PC-3 (cell line): ENCODE data around the gene PTPRN2. TPM values are rescaled to one million over a fixed set of nuclear protein-coding genes. Genes with fewer than 3 reads are reported as not detected.

Source experiments
- ATAC-seq: fragments of 200-7000 bp; cut with Tn5 transposase; 2 replicates; pipeline ENCODE4 v1.9.1; 2020; ENCODE audit warnings: mild to moderate bottlenecking, moderate library complexity
- BruUV-seq: library from RNA; stranded (reverse); fragments of 400-500 nt; replicated peaks from 2 replicates; lab custom pipeline; 2021; lab: Mats Ljungman, UMichigan
- CTCF ChIA-PET: fragments of 300-600 bp; sonication (Branson Sonifier 250); formaldehyde crosslinking; loops from one replicate; lab custom pipeline; 2022; ENCODE audit warnings: antibody characterized with exemption; lab: Charles Lee
- POLR2A ChIA-PET: fragments of 300-600 bp; sonication (Branson Sonifier 250); formaldehyde crosslinking; loops from one replicate; lab custom pipeline; 2022; ENCODE audit warnings: antibody characterized with exemption; ENCODE audit not compliant: unreplicated experiment; lab: Charles Lee
- DNase-seq: peaks from one replicate; pipeline ENCODE4 v3.0.0-alpha.2; 2015
- H2AFZ ChIP-seq: fragments of 300-600 bp; sonication (generic); 2 replicates; pipeline ENCODE4 v1.6.0; 2016; ENCODE audit warnings: antibody characterized with exemption, low read length
- H3F3A ChIP-seq: fragments of 300-600 bp; sonication (generic); one replicate; pipeline ENCODE4 v1.6.0; 2017; ENCODE audit warnings: antibody characterized with exemption, low read length, control low read depth, mild to moderate bottlenecking; ENCODE audit not compliant: unreplicated experiment
- H3K27ac ChIP-seq: fragments of 300-600 bp; sonication (generic); 2 replicates; pipeline ENCODE4 v1.5.1; 2016; ENCODE audit warnings: mild to moderate bottlenecking, low read length
- H3K27me3 ChIP-seq: fragments of 300-600 bp; sonication (generic); 2 replicates; pipeline ENCODE4 v1.6.1; 2016; ENCODE audit warnings: low read length, mixed read lengths
- H3K36me3 ChIP-seq: fragments of 300-600 bp; sonication (generic); 2 replicates; pipeline ENCODE4 v1.6.1; 2016; ENCODE audit warnings: low read depth, mixed run types, low read length, mixed read lengths
- H3K4me1 ChIP-seq: fragments of 300-600 bp; sonication (generic); 2 replicates; pipeline ENCODE4 v1.5.1; 2016; ENCODE audit warnings: low read length; ENCODE audit not compliant: insufficient read depth
- H3K4me2 ChIP-seq: fragments of 300-600 bp; sonication (generic); 2 replicates; pipeline ENCODE4 v1.6.0; 2016; ENCODE audit warnings: low read length
- H3K4me3 ChIP-seq: fragments of 300-600 bp; sonication (generic); 2 replicates; pipeline ENCODE4 v1.5.1; 2016; ENCODE audit warnings: mild to moderate bottlenecking, low read length, mixed read lengths
- H3K79me2 ChIP-seq: fragments of 300-600 bp; sonication (generic); 2 replicates; pipeline ENCODE4 v1.6.1; 2017; ENCODE audit warnings: low read length, mixed read lengths
- H3K9ac ChIP-seq: fragments of 300-600 bp; sonication (generic); 2 replicates; pipeline ENCODE4 v1.6.0; 2016; ENCODE audit warnings: mild to moderate bottlenecking, low read length
- H3K9me2 ChIP-seq: fragments of 300-600 bp; sonication (generic); replicated peaks from 2 replicates; pipeline ENCODE4 v1.6.1; 2016; ENCODE audit warnings: mixed run types, low read length, mixed read lengths
- H3K9me3 ChIP-seq: fragments of 300-600 bp; sonication (generic); 2 replicates; pipeline ENCODE4 v1.6.1; 2016; ENCODE audit warnings: low read length, mixed read lengths
- H4K20me1 ChIP-seq: fragments of 300-600 bp; sonication (generic); 2 replicates; pipeline ENCODE4 v1.6.1; 2016; ENCODE audit warnings: low read length, mixed read lengths
- CTCF ChIP-seq: fragments of 300-600 bp; sonication (generic); conservative IDR thresholded peaks from 2 replicates; pipeline ENCODE4 v1.5.1; 2017; ENCODE audit warnings: antibody characterized with exemption, low read depth, mild to moderate bottlenecking, low read length
- EZH2 ChIP-seq: fragments of 300-600 bp; sonication (generic); IDR thresholded peaks from one replicate; pipeline ENCODE4 v1.6.1; 2017; ENCODE audit warnings: antibody characterized with exemption, mild to moderate bottlenecking, low read length; ENCODE audit not compliant: unreplicated experiment
- EZH2phosphoT487 ChIP-seq: fragments of 300-600 bp; sonication (generic); IDR thresholded peaks from 2 replicates; pipeline ENCODE4 v1.6.1; 2018; ENCODE audit warnings: mild to moderate bottlenecking, antibody characterized with exemption, low read length, borderline replicate concordance
- intact Hi-C: fragments of 100-400 bp; cut with micrococcal nuclease; formaldehyde crosslinking; loops from 2 replicates; pipeline ENCODE4 v1.9.0; 2023
- total RNA-seq: library from RNA; depleted of rRNA; stranded (reverse); fragments of >200 nt; gene quantifications from 2 replicates; pipeline ENCODE4 v1.2.3, GENCODE V29; 2014

Gene PTPRN2
- total RNA-seq, 1 experiment from 2014 or later: 3.2 TPM

GRCh38 chr7:157621131-157621681, 966.4 kb downstream of the PTPRN2 start:
- H3K9me3 ChIP-seq: no peaks in the 10 kb centered on the region
- H3F3A ChIP-seq: no peaks in the 10 kb centered on the region
- H3K27ac ChIP-seq: no peak overlapping the region
- H3K36me3 ChIP-seq: no peaks in the 10 kb centered on the region
- TF ChIP-seq CTCF: no peak
- TF ChIP-seq EZH2phosphoT487: no peak
- no peak for TF ChIP-seq EZH2
- H3K9me2 ChIP-seq: no peaks in the 10 kb centered on the region
- intact Hi-C loops: no loop called here
- H4K20me1 ChIP-seq: no peaks in the 10 kb centered on the region
- DNase-seq: no peak
- H3K4me1 ChIP-seq: no peaks in the 10 kb centered on the region
- ChIA-PET POLR2A (no interaction called here), CTCF (no interaction called here)
- H2AFZ ChIP-seq: no peak overlapping the region
- no peak overlapping the region for H3K4me3 ChIP-seq
- no peak overlapping the region for H3K4me2 ChIP-seq
- ATAC-seq: no peak
- BruUV-seq: no TSS peak
- no peaks in the 10 kb centered on the region for H3K27me3 ChIP-seq
- no peaks in the 10 kb centered on the region for H3K79me2 ChIP-seq
- H3K9ac ChIP-seq: no peak overlapping the region

DNA sequence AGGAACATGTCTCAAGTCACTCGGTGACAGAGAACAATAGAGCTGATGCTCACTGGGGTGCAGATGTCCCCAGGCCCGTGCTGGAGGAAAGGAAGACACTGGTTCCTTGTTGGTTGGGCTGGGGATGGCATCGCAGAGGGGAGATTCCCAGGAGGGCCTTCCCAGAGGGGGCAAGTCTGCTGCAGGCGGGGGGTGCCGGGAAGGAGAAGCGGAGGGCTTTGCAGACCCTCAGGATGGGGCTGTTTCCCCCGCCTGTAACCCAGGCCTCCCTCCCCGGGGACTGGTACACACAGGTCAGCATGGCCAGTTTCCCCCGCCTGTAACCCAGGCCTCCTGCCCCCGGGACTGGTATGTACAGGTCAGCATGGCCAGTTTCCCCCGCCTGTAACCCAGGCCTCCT, 967.0 kb downstream of the PTPRN2 start:
- Histone ChIP-seq H3K4me2 (no peak overlapping the region), H2AFZ (no peak overlapping the region), H3F3A (no peaks in the 10 kb centered on the region), H3K27me3 (no peaks in the 10 kb centered on the region), H4K20me1 (no peaks in the 10 kb centered on the region), H3K27ac (no peak overlapping the region), H3K4me1 (no peaks in the 10 kb centered on the region), H3K36me3 (no peaks in the 10 kb centered on the region), H3K4me3 (no peak overlapping the region), H3K9me3 (no peaks in the 10 kb centered on the region), H3K9me2 (no peaks in the 10 kb centered on the region), H3K79me2 (no peaks in the 10 kb centered on the region), H3K9ac (no peak overlapping the region)
- DNase-seq (no peak), ATAC-seq (no peak)
- no peak for TF ChIP-seq EZH2
- TF ChIP-seq EZH2phosphoT487: no peak
- no peak for TF ChIP-seq CTCF
- BruUV-seq: no TSS peak
- intact Hi-C loops: no loop called here
- ChIA-PET POLR2A (no interaction called here), CTCF (no interaction called here)

- Histone ChIP-seq H3K9ac (no peak overlapping the region), H3K27ac (no peak overlapping the region), H3K79me2 (no peaks in the 10 kb centered on the region), H3K9me2 (no peaks in the 10 kb centered on the region), H3K4me2 (no peak overlapping the region), H3K36me3 (no peaks in the 10 kb centered on the region), H3F3A (no peaks in the 10 kb centered on the region), H3K4me1 (no peaks in the 10 kb centered on the region), H3K9me3 (no peaks in the 10 kb centered on the region), H4K20me1 (no peaks in the 10 kb centered on the region), H2AFZ (no peak overlapping the region), H3K27me3 (no peaks in the 10 kb centered on the region), H3K4me3 (no peak overlapping the region)
- ATAC-seq (no peak), DNase-seq (no peak)
- no peak for TF ChIP-seq EZH2
- TF ChIP-seq EZH2phosphoT487: no peak
- no peak for TF ChIP-seq CTCF
- BruUV-seq: no TSS peak
- ChIA-PET POLR2A (no interaction called here), CTCF (no interaction called here)
- intact Hi-C loops: no loop called here
Observed at GRCh38 chr7:157619753-157620525, 967.7 kb downstream of the PTPRN2 start.
